SK-N-SH (cell line): ENCODE results near the gene CMTM8.

Source experiments
- CTCF ChIP-seq: fragments of 200-600 bp; sonication (generic); IDR thresholded peaks from 2 replicates; pipeline ENCODE4 v1.6.1; 2017; ENCODE audit warnings: antibody characterized with exemption, mild to moderate bottlenecking, moderate library complexity
- EP300 ChIP-seq, 2 experiments: IDR thresholded peaks; 2 replicates each; pipeline versions ENCODE4 v1.4.0 to v1.6.1; 2012; ENCODE audit warnings: borderline replicate concordance in 1 of 2, low read depth in 1 of 2, low read length in 1 of 2
- GABPA ChIP-seq: IDR thresholded peaks from 2 replicates; pipeline ENCODE4 v1.4.0; 2012; ENCODE audit warnings: low read depth, mild to moderate bottlenecking
- GATA2 ChIP-seq: sonication (generic); formaldehyde crosslinking; IDR thresholded peaks from 2 replicates; pipeline ENCODE4 v1.5.0; 2020; ENCODE audit warnings: mild to moderate bottlenecking, missing genetic modification reagents
- JUND ChIP-seq: IDR thresholded peaks from 2 replicates; pipeline ENCODE4 v1.4.0; 2012
- MAX ChIP-seq: IDR thresholded peaks from 2 replicates; pipeline ENCODE4 v1.4.0; 2012; ENCODE audit warnings: low read depth
- MEF2A ChIP-seq: IDR thresholded peaks from 2 replicates; pipeline ENCODE4 v1.4.0; 2012; ENCODE audit warnings: low read depth, borderline replicate concordance
- NFIC ChIP-seq: IDR thresholded peaks from 2 replicates; pipeline ENCODE4 v1.4.0; 2012; ENCODE audit warnings: borderline replicate concordance
- POLR2AphosphoS5 ChIP-seq: IDR thresholded peaks from 2 replicates; pipeline ENCODE4 v1.6.1; 2012; ENCODE audit warnings: low read depth, low read length
- RAD21 ChIP-seq: IDR thresholded peaks from 2 replicates; pipeline ENCODE4 v1.6.1; 2012; ENCODE audit warnings: mild to moderate bottlenecking, low read length
- TCF12 ChIP-seq: IDR thresholded peaks from 2 replicates; pipeline ENCODE4 v1.4.0; 2012
- YY1 ChIP-seq: IDR thresholded peaks from 2 replicates; pipeline ENCODE4 v1.4.0; 2012; ENCODE audit warnings: low read depth, mild to moderate bottlenecking

- no peak for TF ChIP-seq RAD21
- no peak for TF ChIP-seq CTCF
- TF ChIP-seq MEF2A, result no peak
- TF ChIP-seq NFIC, result no peak
- TF ChIP-seq JUND, result no peak
- TF ChIP-seq GATA2 (CRISPR knock-in tag), result no peak
- no peak for TF ChIP-seq EP300 (IDR thresholded peaks at IDR 0.05; ENCODE audit: borderline replicate concordance in 1 of 2, low read depth in 1 of 2, low read length in 1 of 2)
- no peak for TF ChIP-seq GABPA
- TF ChIP-seq TCF12, result no peak
- TF ChIP-seq POLR2AphosphoS5, result no peak
- TF ChIP-seq MAX, result no peak
- TF ChIP-seq YY1, result no peak
These were observed 135.4 kb downstream of the CMTM8 start for GRCh38 chr3:32373844-32374243.
